Measurements from ENCODE around the gene ARL8B.

- TF ChIP-seq CTCF (IDR thresholded peaks at IDR 0.05; ENCODE audit: control extremely low read depth in 1 of 3, insufficient read depth in 1 of 3, low read depth in 1 of 3, low read length in 3 of 3) (peak; percentile 23 to 72 (median 46)), EP300 (IDR thresholded peaks at IDR 0.05; ENCODE audit: borderline replicate concordance in 1 of 2, low read depth in 2 of 2, low read length in 2 of 2) (no peak), POLR2A (IDR thresholded peaks at IDR 0.05; ENCODE audit: control extremely low read depth in 1 of 2, low read depth in 2 of 2, low read length in 2 of 2) (no peak), GABPA (IDR thresholded peaks at IDR 0.05; ENCODE audit: borderline replicate concordance, insufficient read depth, low read length) (no peak), GTF2F1 (IDR thresholded peaks at IDR 0.05; ENCODE audit: borderline replicate concordance, low read depth, low read length) (no peak), JUND (IDR thresholded peaks at IDR 0.05; ENCODE audit: low read length) (no peak), CHD7 (IDR thresholded peaks at IDR 0.05; ENCODE audit: insufficient replicate concordance, low read length) (no peak), TAF1 (IDR thresholded peaks at IDR 0.05; ENCODE audit: low read depth, low read length) (no peak), CHD2 (IDR thresholded peaks at IDR 0.05; ENCODE audit: low read length) (no peak)
Measured at GRCh38 chr3:5136211-5136918, 14.3 kb downstream of the ARL8B start.

Data from H1 (cell line).